Type B pancreatic cell (in vitro differentiated cells): ENCODE results near the gene MAG. TPM values are rescaled to one million over a fixed set of nuclear protein-coding genes. Genes with fewer than 3 reads are reported as not detected.

Source experiments
- DNase-seq: peaks from one replicate; pipeline ENCODE4 v3.0.0; 2021; ENCODE audit warnings: mixed read lengths; ENCODE audit not compliant: unreplicated experiment; ENCODE audit errors: extremely low spot score
- H3K27ac Mint-ChIP-seq: 2 replicates; pipeline ENCODE4 v1.8.0; 2021; ENCODE audit warnings: mild to moderate bottlenecking, mixed read lengths
- H3K27me3 Mint-ChIP-seq: 2 replicates; pipeline ENCODE4 v1.8.0; 2021; ENCODE audit warnings: mixed read lengths
- H3K36me3 Mint-ChIP-seq: 2 replicates; pipeline ENCODE4 v1.8.0; 2021; ENCODE audit warnings: mixed read lengths
- H3K4me1 Mint-ChIP-seq: one replicate; pipeline ENCODE4 v1.8.0; 2021; ENCODE audit warnings: mixed read lengths; ENCODE audit not compliant: unreplicated experiment
- H3K4me3 Mint-ChIP-seq: 2 replicates; pipeline ENCODE4 v1.8.0; 2021; ENCODE audit warnings: mild to moderate bottlenecking, mixed read lengths
- H3K9me3 Mint-ChIP-seq: 2 replicates; pipeline ENCODE4 v1.8.0; 2021; ENCODE audit warnings: mixed read lengths
- CTCF ChIP-seq: fragments of 200-600 bp; sonication (generic); conservative IDR thresholded peaks from 2 replicates; pipeline ENCODE4 v1.5.0; 2021; ENCODE audit warnings: antibody characterized with exemption, mild to moderate bottlenecking
- microRNA-seq: library from miRNA; unstranded; fragments of <30 nt; microRNA quantifications from one replicate; pipeline ENCODE4, GENCODE V29; 2020
- total RNA-seq: library from RNA; stranded (reverse); gene quantifications from 2 replicates; pipeline ENCODE4 v1.2.1, GENCODE V29; 2021; ENCODE audit warnings: low replicate concordance

The MAG gene
- total RNA-seq, 1 donor from 2014 or later, result not detected

DNA sequence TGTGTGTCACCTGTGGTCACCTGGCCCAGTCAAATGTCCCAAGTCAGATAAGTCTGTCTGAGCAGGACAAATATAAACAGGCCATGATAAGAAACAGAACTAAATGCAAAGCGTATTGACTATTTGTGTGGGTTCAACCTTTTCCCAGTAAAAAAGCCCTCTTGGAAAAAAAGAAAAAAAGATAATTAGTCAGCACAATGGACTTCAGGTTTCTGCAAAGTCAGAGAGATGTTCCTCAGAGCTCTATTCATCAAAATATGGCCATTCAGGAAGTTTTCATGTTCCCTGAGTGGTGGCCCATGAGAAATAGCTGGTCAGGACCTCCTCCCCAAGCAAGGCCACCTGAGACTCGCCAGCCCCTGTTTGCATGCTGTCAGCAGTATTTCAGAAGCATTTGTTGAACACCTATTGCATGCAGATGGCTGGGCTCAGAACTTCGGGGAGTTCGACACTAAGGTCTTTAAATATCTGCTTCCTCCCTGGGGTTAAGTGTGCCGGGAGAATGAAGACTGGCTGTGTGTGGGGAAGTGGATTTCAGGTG, 69.0 kb downstream of the MAG start:
- no peak for DNase-seq
- no peak for TF ChIP-seq CTCF
- Mint-ChIP-seq H3K9me3 (no peaks in the 10 kb centered on the region), H3K27me3 (no peaks in the 10 kb centered on the region), H3K27ac (no peak overlapping the region), H3K36me3 (no peaks in the 10 kb centered on the region), H3K4me1 (peaks cover 4% of the 10 kb centered on the region), H3K4me3 (no peak overlapping the region)

DNA sequence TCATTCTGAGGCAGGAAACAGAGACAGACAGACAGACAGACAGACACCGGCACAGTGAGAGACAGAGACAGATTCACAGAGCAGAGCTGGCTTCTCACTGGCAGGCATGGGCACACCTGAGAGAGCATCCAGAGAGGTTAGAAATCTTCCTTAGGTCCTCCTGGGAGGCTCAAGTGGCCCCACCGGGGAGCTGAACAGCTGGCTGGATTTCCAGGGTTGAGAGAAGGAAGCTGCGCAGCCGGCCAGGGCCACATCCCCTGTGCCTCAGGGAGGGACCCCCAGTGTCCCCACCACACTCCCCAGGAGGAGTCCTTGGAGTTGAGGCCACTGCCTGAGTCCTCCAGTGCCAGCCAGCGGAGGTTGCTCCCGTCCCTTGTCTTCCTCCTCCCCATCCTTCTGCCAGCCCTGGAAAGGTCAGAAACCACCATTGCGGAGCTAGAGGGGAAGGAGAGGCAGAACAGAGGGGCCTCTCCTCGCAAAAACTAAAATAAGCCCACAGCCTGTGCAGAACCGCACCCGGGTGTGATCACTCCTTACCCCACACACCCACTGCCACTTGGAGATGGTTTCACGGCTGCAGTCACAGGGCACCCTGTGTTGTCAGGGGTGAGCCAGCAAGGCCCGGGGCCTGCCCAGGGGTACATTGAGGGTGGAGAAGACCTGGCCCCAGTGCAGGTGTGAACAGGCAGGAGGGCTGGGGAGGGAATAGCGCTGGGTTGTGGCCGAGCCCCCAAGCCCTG, 70.5 kb downstream of the MAG start:
- Mint-ChIP-seq H3K27ac (no peak overlapping the region), H3K9me3 (no peaks in the 10 kb centered on the region), H3K27me3 (peaks cover 2% of the 10 kb centered on the region), H3K4me3 (no peak overlapping the region), H3K36me3 (no peaks in the 10 kb centered on the region), H3K4me1 (peaks cover under 1% of the 10 kb centered on the region)
- TF ChIP-seq CTCF, result no peak
- peak; percentile 11 for DNase-seq

- H3K4me1 Mint-ChIP-seq, result no peaks in the 10 kb centered on the region
- DNase-seq, result peak; percentile 16
- no peaks in the 10 kb centered on the region for H3K9me3 Mint-ChIP-seq
- H3K36me3 Mint-ChIP-seq, result no peaks in the 10 kb centered on the region
- H3K27ac Mint-ChIP-seq, result no peak overlapping the region
- H3K27me3 Mint-ChIP-seq, result peaks cover 4% of the 10 kb centered on the region
- no peak overlapping the region for H3K4me3 Mint-ChIP-seq
- no peak for TF ChIP-seq CTCF
Measured at GRCh38 chr19:35363001-35363590, 71.1 kb downstream of the MAG start.

Small RNA genes lying within 50 kb of the gene (microRNA-seq; reads per million reads assigned to microRNA genes)
- not detected for gene MIR5196

Other genes with a start within 250 kb of the MAG start
- gene FXYD3, start 176.3 kb upstream of the MAG start, total RNA-seq, result 77.5 and 157 TPM in 2 replicates
- gene LGI4, start 157.1 kb upstream of the MAG start, total RNA-seq, result 0.21 and 2.2 TPM in 2 replicates
- gene FXYD1, start 153.3 kb upstream of the MAG start, total RNA-seq, result 2.0 and 5.3 TPM in 2 replicates
- 1.5 TPM in 1 of 2 replicates, not detected in the other for gene FXYD7, start 148.9 kb upstream of the MAG start, total RNA-seq
- gene FXYD5, start 137.4 kb upstream of the MAG start, total RNA-seq, result 24.2 and 92.8 TPM in 2 replicates
- not detected in 2 replicates for gene FAM187B, start 63.4 kb upstream of the MAG start, total RNA-seq
- gene LSR, start 43.2 kb upstream of the MAG start, total RNA-seq, result 78.5 and 155 TPM in 2 replicates
- 107 and 133 TPM in 2 replicates for gene USF2, start 23.2 kb upstream of the MAG start, total RNA-seq
- gene HAMP, start 9.6 kb upstream of the MAG start, total RNA-seq, result 0.59 and 1.2 TPM in 2 replicates
- gene CD22, start 37.0 kb downstream of the MAG start, total RNA-seq, result 0.92 and 2.1 TPM in 2 replicates
- gene FFAR1, start 55.7 kb downstream of the MAG start, total RNA-seq, result 2.1 and 2.7 TPM in 2 replicates
- 0.34 and 0.45 TPM in 2 replicates for gene FFAR3, start 66.3 kb downstream of the MAG start, total RNA-seq
- gene GPR42, start 78.9 kb downstream of the MAG start, total RNA-seq, result not detected in 2 replicates
- gene FFAR2, start 156.1 kb downstream of the MAG start, total RNA-seq, result 1.1 and 2.2 TPM in 2 replicates
- 0.80 and 2.0 TPM in 2 replicates for gene KRTDAP, start 198.3 kb downstream of the MAG start, total RNA-seq
- 70.9 and 141 TPM in 2 replicates for gene DMKN, start 221.5 kb downstream of the MAG start, total RNA-seq
- 0.53 TPM in 1 of 2 replicates, not detected in the other for gene SBSN, start 236.2 kb downstream of the MAG start, total RNA-seq
- gene GAPDHS, start 241.3 kb downstream of the MAG start, total RNA-seq, result not detected in 2 replicates